Neural cell (in vitro differentiated cells): ENCODE data around the gene PPOX. TPM values are rescaled to one million over a fixed set of nuclear protein-coding genes. Genes with fewer than 3 reads are reported as not detected.

ENCODE experiments used
- H2AFZ ChIP-seq: fragments of 200-600, 300-800 bp; sonication (generic), shearing (Covaris generic); 2 replicates; pipeline ENCODE4 v1.6.0; 2014; ENCODE audit warnings: low read depth, mild to moderate bottlenecking, antibody characterized with exemption, low read length, moderate library complexity
- H3F3A ChIP-seq: fragments of 200-600 bp; shearing (Covaris generic); 2 replicates; pipeline ENCODE4 v1.6.1; 2016; ENCODE audit warnings: mild to moderate bottlenecking, moderate library complexity, mixed read lengths, antibody characterized with exemption, low read length; ENCODE audit not compliant: insufficient read depth, poor library complexity, severe bottlenecking
- H3K27ac ChIP-seq: fragments of 200-600, 300-800 bp; sonication (generic), shearing (Covaris generic); 2 replicates; pipeline ENCODE4 v1.5.1; 2014; ENCODE audit warnings: mild to moderate bottlenecking, low read length, moderate library complexity
- H3K27me3 ChIP-seq: fragments of 300-800, 200-600 bp; sonication (generic), shearing (Covaris generic); 2 replicates; pipeline ENCODE4 v1.6.0; 2014; ENCODE audit warnings: mild to moderate bottlenecking, low read depth, low read length, moderate library complexity; ENCODE audit not compliant: insufficient read depth
- H3K36me3 ChIP-seq: fragments of 300-800, 200-600 bp; sonication (generic), shearing (Covaris generic); 2 replicates; pipeline ENCODE4 v1.5.1; 2014; ENCODE audit warnings: mild to moderate bottlenecking, antibody characterized with exemption, low read length, moderate library complexity; ENCODE audit not compliant: insufficient read depth
- H3K4me2 ChIP-seq: fragments of 300-800, 200-600 bp; sonication (generic), shearing (Covaris generic); 2 replicates; pipeline ENCODE4 v1.6.0; 2014; ENCODE audit warnings: mild to moderate bottlenecking, low read length
- H3K4me3 ChIP-seq: fragments of 300-800, 200-600 bp; sonication (generic), shearing (Covaris generic); 2 replicates; pipeline ENCODE4 v1.5.1; 2014; ENCODE audit warnings: mild to moderate bottlenecking, low read length, moderate library complexity
- H3K79me2 ChIP-seq: fragments of 200-600 bp; shearing (Covaris generic); replicated peaks from 2 replicates; pipeline ENCODE4 v1.6.0; 2014; ENCODE audit warnings: mild to moderate bottlenecking, low read length, moderate library complexity; ENCODE audit not compliant: insufficient read depth
- H3K9ac ChIP-seq: fragments of 300-800, 200-600 bp; sonication (generic), shearing (Covaris generic); 2 replicates; pipeline ENCODE4 v1.6.1; 2016; ENCODE audit warnings: mild to moderate bottlenecking, low read length, mixed read lengths
- H3K9me2 ChIP-seq: fragments of 200-600 bp; shearing (Covaris generic); 2 replicates; pipeline ENCODE4 v1.6.1; 2016; ENCODE audit warnings: mild to moderate bottlenecking, low read length, mixed read lengths; ENCODE audit not compliant: insufficient read depth
- H3K9me3 ChIP-seq: fragments of 200-600, 300-800 bp; sonication (generic), shearing (Covaris generic); 2 replicates; pipeline ENCODE4 v1.6.1; 2016; ENCODE audit warnings: mild to moderate bottlenecking, mixed run types, low read length, moderate library complexity, mixed read lengths
- H4K20me1 ChIP-seq: fragments of 200-600 bp; shearing (Covaris generic); 2 replicates; pipeline ENCODE4 v1.6.1; 2016; ENCODE audit warnings: mild to moderate bottlenecking, mixed run types; ENCODE audit not compliant: insufficient read depth
- EP300 ChIP-seq: fragments of 450-650 bp; conservative IDR thresholded peaks from 2 replicates; pipeline ENCODE4 v1.6.1; 2014; ENCODE audit warnings: antibody characterized with exemption, mild to moderate bottlenecking, moderate library complexity; ENCODE audit not compliant: poor library complexity, severe bottlenecking
- EZH2 ChIP-seq: fragments of 200-600, 300-800 bp; shearing (Covaris generic), sonication (generic); IDR thresholded peaks from 2 replicates; pipeline ENCODE4 v1.6.1; 2014; ENCODE audit warnings: antibody characterized with exemption, low read length, borderline replicate concordance, mild to moderate bottlenecking; ENCODE audit not compliant: insufficient read depth, poor library complexity, severe bottlenecking
- MXI1 ChIP-seq: fragments of 450-650 bp; conservative IDR thresholded peaks from 2 replicates; pipeline ENCODE4 v1.6.1; 2014; ENCODE audit warnings: antibody characterized with exemption, mild to moderate bottlenecking; ENCODE audit not compliant: poor library complexity, severe bottlenecking
- POLR2AphosphoS5 ChIP-seq: IDR thresholded peaks from 2 replicates; pipeline ENCODE4 v1.6.1; 2012
- RAD21 ChIP-seq: fragments of 450-650 bp; conservative IDR thresholded peaks from 2 replicates; pipeline ENCODE4 v1.6.1; 2014; ENCODE audit warnings: antibody characterized with exemption, mild to moderate bottlenecking, moderate library complexity
- SMC3 ChIP-seq: fragments of 450-650 bp; conservative IDR thresholded peaks from 2 replicates; pipeline ENCODE4 v1.6.1; 2014; ENCODE audit warnings: antibody characterized with exemption, mild to moderate bottlenecking, moderate library complexity; ENCODE audit not compliant: poor library complexity
- TAF1 ChIP-seq: IDR thresholded peaks from 2 replicates; pipeline ENCODE4 v1.6.1; 2012; ENCODE audit warnings: low read depth
- polyA plus RNA-seq: library from polyadenylated mRNA; depleted of rRNA; stranded (reverse); fragments of >200 nt; gene quantifications from 2 replicates; pipeline ENCODE4 v1.2.3, GENCODE V29; 2014
- TF ChIP-seq, protein P1 (sequence below): IDR thresholded peaks from 2 replicates; pipeline ENCODE4 v1.6.1; 2012; ENCODE audit warnings: borderline replicate concordance
- TF ChIP-seq, protein P2 (sequence below): fragments of 450-650 bp; IDR thresholded peaks from 2 replicates; pipeline ENCODE4 v1.5.1; 2014; ENCODE audit warnings: antibody characterized with exemption, mild to moderate bottlenecking, moderate library complexity; ENCODE audit not compliant: poor library complexity, severe bottlenecking

PPOX gene
- polyA plus RNA-seq, 1 donor from 2014 or later = 93.9 TPM

DNA sequence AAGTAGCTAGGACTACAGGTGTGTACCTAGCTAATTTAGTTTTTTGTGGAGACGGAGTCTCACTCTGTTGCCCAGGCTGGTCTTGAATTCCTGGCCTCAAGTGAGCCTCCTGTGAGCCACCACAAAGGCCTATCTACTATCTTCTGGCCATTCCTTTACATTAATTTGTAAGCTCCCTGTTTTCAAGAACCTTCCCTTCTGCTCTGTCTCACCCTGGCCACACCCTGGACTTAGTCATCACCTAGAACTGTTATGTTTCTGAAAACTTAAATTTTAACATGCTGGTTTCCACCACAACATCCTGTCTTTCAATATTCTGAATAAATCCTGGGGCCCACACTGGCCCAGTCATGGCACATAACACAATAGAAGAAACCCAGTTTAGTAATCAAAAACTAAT lies 16.0 kb downstream of the PPOX start:
- Histone ChIP-seq H3K27me3 (no peaks in the 10 kb centered on the region), H3K36me3 (no peaks in the 10 kb centered on the region), H3F3A (no peaks in the 10 kb centered on the region), H2AFZ (no peak overlapping the region), H3K9me3 (no peaks in the 10 kb centered on the region), H3K27ac (no peak overlapping the region), H3K9ac (no peak overlapping the region), H4K20me1 (no peaks in the 10 kb centered on the region), H3K9me2 (no peaks in the 10 kb centered on the region), H3K4me2 (no peak overlapping the region), H3K4me3 (no peak overlapping the region), H3K79me2 (no peaks in the 10 kb centered on the region)
- TF ChIP-seq EP300 = no peak
- TF ChIP-seq, protein P1, sequence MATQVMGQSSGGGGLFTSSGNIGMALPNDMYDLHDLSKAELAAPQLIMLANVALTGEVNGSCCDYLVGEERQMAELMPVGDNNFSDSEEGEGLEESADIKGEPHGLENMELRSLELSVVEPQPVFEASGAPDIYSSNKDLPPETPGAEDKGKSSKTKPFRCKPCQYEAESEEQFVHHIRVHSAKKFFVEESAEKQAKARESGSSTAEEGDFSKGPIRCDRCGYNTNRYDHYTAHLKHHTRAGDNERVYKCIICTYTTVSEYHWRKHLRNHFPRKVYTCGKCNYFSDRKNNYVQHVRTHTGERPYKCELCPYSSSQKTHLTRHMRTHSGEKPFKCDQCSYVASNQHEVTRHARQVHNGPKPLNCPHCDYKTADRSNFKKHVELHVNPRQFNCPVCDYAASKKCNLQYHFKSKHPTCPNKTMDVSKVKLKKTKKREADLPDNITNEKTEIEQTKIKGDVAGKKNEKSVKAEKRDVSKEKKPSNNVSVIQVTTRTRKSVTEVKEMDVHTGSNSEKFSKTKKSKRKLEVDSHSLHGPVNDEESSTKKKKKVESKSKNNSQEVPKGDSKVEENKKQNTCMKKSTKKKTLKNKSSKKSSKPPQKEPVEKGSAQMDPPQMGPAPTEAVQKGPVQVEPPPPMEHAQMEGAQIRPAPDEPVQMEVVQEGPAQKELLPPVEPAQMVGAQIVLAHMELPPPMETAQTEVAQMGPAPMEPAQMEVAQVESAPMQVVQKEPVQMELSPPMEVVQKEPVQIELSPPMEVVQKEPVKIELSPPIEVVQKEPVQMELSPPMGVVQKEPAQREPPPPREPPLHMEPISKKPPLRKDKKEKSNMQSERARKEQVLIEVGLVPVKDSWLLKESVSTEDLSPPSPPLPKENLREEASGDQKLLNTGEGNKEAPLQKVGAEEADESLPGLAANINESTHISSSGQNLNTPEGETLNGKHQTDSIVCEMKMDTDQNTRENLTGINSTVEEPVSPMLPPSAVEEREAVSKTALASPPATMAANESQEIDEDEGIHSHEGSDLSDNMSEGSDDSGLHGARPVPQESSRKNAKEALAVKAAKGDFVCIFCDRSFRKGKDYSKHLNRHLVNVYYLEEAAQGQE = no peak
- TF ChIP-seq, protein P2, sequence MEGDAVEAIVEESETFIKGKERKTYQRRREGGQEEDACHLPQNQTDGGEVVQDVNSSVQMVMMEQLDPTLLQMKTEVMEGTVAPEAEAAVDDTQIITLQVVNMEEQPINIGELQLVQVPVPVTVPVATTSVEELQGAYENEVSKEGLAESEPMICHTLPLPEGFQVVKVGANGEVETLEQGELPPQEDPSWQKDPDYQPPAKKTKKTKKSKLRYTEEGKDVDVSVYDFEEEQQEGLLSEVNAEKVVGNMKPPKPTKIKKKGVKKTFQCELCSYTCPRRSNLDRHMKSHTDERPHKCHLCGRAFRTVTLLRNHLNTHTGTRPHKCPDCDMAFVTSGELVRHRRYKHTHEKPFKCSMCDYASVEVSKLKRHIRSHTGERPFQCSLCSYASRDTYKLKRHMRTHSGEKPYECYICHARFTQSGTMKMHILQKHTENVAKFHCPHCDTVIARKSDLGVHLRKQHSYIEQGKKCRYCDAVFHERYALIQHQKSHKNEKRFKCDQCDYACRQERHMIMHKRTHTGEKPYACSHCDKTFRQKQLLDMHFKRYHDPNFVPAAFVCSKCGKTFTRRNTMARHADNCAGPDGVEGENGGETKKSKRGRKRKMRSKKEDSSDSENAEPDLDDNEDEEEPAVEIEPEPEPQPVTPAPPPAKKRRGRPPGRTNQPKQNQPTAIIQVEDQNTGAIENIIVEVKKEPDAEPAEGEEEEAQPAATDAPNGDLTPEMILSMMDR = no peak
- TF ChIP-seq TAF1 = no peak
- TF ChIP-seq SMC3 = no peak
- TF ChIP-seq POLR2AphosphoS5 = no peak
- TF ChIP-seq RAD21 = no peak
- no peak for TF ChIP-seq MXI1
- no peak for TF ChIP-seq EZH2

GRCh38 chr1:161185282-161185682 lies 19.1 kb downstream of the PPOX start:
- no peaks in the 10 kb centered on the region for H3K9me3 ChIP-seq
- H3F3A ChIP-seq = no peaks in the 10 kb centered on the region
- H4K20me1 ChIP-seq = no peaks in the 10 kb centered on the region
- H3K79me2 ChIP-seq = no peaks in the 10 kb centered on the region
- no peak overlapping the region for H3K4me2 ChIP-seq
- no peaks in the 10 kb centered on the region for H3K27me3 ChIP-seq
- H3K9me2 ChIP-seq = no peaks in the 10 kb centered on the region
- no peak overlapping the region for H3K9ac ChIP-seq
- no peak overlapping the region for H3K27ac ChIP-seq
- no peaks in the 10 kb centered on the region for H3K36me3 ChIP-seq
- H3K4me3 ChIP-seq = no peak overlapping the region
- H2AFZ ChIP-seq = no peak overlapping the region
- TF ChIP-seq, protein P1 = no peak
- no peak for TF ChIP-seq SMC3
- TF ChIP-seq MXI1 = no peak
- no peak for TF ChIP-seq EP300
- no peak for TF ChIP-seq EZH2
- TF ChIP-seq, protein P2 = no peak
- TF ChIP-seq POLR2AphosphoS5 = no peak
- no peak for TF ChIP-seq TAF1
- TF ChIP-seq RAD21 = no peak
